Brain pericyte (primary cell): ENCODE results near the gene CAMTA1.

Source experiments
- DNase-seq: peaks from one replicate; pipeline ENCODE4 v3.0.0-alpha.2; 2012; ENCODE audit warnings: low read depth, low spot score

CAMTA1 gene

DNA sequence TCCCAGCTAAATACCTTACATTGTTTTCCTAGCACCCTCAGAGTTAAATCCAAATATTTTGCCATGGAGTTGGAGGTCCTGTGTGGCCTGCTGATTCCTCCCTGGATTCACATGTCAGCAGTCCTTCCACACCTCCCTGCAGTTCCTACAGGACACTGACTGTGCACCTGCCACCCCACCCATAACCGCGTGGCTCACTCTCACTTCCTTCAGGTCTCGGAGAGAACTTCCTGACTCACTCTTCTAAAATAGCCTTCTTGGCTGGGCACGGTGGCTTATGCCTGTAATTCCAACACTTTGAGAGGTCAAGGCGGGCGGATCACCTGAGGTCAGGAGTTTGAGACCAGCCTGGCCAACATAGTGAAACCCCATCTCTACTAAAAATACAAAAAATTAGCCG is 8.4 kb upstream of the CAMTA1 start:
- no peak for DNase-seq

- no peak for DNase-seq
These were observed 7.4 kb upstream of the CAMTA1 start for GRCh38 chr1:6777813-6778212.

DNA sequence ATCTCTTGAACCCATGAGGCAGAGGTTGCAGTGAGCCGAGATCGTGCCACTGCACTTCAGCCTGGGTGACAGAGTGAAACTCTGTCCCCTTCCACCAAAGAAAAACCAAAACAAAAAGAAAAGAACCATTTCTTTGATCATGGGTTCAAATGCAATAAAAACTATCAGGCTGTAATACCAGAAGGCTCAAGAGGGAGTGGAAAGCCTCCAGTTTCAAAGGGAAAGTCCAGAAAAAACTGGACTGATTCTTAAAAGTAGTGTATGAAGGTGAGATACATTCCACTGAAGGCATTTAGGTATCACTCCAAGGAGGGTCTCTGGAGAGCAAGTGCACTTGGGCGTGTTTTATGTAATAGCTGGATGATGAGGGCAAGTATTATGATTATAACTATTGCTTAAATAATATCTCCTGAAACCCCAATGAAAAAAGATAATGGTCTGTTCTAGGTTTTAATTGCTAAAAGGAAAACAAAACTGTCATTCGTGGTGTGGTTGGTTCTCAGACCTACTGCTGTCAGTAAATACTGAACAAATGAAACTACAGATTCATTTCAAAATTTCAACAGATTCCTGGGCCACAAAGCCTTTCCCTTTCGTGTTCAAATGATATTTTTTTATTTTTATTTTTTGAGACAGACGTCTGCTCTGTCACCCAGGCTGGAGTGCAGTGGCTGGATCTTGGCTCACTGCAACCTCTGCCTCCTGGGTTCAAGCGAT is 6.0 kb upstream of the CAMTA1 start:
- DNase-seq = no peak

DNA sequence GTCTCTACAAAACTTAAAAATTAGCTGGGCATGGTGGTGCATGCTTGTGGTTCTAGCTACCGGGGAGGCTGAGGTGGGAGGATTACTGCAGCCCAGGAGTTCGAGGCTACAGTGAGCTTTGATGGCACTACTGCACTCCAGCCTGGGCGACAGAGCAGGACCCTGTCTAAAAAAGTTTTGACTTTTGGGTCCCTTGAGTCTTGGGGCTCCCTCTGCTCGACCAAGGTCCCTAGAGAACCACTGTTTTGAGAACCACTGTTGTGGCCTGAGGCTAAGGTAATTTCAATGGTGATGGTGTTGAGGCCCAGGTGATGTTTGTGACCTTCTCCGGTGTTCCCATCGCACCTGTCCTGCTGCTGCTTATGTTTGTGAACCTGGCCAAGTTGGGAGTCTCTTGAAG is 3.1 kb upstream of the CAMTA1 start:
- DNase-seq = no peak

DNA sequence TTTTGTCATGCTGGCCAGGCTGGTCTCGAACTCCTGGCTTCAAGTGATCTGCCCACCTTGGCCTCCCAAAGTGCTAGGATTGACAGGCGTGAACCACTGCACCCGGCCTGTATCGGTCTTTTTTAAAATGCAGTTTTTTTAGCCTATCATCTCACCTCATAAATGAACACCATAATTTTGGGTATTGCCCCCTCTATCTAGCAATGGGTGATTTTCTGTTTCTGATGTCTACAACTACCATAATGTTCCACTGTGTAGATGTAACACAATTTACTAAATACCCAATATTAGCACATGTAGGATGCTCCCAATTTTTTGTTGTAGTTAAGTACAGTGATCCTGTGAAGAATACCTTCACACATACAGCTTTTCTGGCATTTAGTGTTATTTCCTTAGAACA is 2.0 kb upstream of the CAMTA1 start:
- no peak for DNase-seq

DNA sequence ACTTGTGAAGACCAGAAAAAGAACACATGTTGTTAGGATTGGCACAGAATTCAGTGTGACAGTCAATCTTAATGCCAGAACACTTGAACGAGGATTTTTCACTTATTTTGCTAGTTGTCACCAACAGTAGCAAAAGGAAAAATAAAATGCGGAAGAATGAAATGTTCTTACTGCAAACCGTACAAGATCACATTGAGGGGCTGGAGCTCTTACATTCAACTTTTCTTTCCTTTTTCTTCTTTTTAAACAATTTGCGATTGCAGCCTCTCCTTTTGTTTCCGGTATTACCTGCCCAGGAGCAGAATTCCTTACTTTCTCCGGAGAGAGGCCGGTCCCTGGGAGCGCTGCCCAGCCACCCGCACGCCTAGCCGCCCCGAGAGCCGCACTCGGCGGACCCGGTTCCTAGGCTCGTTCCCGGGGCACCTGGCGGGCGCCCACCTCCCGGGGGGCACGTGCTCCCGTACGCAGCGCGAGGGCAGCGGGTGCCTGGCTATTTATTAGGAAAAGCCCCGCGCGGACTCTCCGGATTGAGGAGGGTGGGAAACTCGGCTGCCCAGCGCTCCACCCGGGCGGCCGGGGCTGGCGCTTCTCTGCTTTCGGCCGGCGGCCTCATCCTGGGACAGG is 1.2 kb upstream of the CAMTA1 start:
- DNase-seq = no peak

DNA sequence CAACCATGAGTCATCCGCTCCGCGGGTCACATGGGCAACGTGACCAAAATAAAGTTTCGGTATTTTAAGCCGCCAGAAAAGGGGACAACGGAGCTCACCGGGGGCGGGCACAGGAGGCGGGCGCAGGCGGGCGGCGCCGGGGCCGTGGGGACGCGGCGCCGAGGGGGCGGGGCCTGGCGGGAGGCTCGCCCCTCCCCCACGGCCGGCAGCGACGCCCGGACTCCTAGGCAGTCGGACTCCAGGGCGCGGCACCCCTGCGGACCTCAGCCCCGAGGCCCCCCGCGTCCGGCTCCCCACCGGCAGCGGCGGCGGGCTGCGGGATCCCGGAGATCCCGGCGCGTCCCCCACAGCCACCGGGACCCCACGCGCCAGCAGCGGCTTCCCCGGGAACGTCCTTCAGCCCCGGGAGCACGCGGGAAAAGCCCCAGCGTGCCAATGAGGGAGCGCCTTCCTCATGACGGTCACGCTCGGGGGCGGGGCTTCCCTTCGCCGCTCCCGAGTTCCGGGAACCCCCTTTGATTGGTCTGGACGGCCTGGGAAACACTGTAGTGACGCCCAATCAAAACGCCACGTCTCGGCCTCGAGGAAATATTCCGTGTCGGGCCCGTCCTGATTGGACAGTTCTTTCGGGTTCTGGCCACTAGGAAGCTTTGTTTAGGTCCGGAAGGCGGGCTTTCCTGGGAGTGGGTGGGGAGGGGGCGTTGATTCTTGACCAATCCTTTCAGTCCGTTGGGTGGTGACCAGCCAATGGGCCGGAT is 515 bp upstream of the CAMTA1 start:
- DNase-seq = peak; percentile 100

GRCh38 chr1:6785728-6786505 is 663 bp downstream of the CAMTA1 start:
- no peak for DNase-seq

DNA sequence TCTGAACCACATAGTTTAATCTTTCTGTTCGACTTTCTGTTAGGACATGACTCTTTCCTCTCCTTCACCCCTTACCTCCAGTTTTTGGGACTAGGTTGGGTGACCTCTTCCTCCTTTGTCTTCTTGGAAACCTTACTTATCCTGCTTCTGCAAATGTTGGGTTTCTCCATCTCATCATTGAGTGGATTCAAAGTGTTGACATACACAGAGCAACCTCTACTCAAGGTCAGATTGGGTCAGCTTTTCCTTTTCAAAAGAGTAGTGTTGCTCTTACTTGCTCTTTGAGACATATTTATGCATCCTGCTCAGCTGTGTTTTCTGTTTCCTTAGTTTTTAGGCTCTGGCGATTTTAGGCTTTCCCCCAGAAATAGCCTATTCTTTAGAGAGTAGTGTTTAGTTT is 3.7 kb downstream of the CAMTA1 start:
- no peak for DNase-seq

DNA sequence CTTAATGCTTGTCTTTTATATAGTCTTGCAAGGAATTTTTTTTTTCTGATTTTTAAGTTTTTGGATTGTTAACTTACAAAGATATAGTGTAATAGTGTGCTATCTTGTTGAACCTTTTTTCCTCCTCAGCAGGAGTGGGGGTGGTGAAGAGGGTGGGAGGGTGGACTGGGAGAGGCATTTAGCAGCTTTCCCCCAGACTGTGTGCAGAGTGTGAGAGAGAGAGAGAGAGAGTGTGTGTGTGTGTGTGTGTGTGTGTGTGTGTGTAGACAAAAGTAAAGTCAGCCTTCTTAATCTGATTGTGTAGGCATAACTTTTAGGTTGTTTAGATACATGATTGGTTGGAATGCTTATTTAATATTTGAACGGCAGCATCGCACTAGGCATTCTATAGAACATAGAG is 4.9 kb downstream of the CAMTA1 start:
- DNase-seq = no peak

GRCh38 chr1:6794164-6794563 is 8.9 kb downstream of the CAMTA1 start:
- no peak for DNase-seq

DNA sequence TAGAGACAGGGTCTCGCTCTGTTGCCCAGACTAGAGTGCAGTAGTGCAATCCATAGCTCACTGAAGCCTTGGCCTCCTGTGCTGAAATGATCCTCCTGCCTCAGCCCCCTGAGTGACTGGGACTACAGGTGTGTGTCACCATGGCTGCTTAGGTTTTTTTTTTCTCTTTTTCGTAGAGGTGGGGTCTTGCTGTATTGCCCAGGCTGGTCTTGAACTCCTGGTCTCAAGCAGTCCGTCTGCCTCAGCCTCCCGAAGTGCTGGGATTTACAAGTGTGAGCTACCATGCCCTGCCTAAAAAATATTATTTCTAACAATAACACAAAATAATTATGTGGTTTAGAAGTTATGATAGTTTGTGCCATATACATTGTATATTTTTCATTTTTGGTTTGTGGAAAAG is 9.9 kb downstream of the CAMTA1 start:
- DNase-seq = no peak

- DNase-seq = no peak
These were observed 10.4 kb downstream of the CAMTA1 start for GRCh38 chr1:6795661-6796060.

DNA sequence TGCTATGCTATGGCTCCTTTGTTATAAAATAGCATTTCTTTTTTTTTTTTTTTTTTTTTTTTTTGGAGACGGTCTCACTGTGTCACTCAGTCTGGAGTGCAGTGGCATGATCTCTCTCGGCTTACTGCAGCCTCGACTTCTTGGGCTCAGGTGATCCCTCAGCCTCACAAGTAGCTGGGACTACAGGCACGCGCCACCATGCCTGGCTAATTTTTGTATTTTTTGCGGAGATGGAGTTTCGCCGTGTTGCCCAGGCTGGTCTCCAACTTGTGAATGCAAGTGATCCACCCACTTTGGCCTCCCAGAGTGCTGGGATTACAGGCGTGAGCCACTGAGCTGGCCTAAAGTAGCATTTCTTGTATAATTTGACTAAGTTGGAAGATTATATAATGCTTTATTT is 10.8 kb downstream of the CAMTA1 start:
- DNase-seq = no peak

DNA sequence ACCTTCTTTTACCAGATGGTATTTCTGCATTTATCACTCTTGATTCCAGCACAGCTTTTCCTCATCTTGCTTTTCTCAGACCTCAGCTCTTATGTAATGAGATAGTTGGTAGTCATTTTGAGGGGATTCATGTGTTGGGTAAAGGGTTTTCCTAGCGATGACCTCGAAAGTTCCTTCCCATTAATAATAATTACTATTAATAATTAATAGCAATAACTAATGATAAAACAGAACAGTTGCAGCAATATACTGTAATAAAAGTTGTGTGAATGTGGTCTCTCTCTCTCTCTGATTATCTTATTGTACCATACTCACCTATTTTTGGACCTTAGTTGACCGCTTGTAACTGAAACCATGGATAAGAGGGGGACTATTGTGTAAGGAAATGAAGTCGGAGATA is 14.2 kb downstream of the CAMTA1 start:
- DNase-seq = no peak

GRCh38 chr1:6800745-6801144 is 15.5 kb downstream of the CAMTA1 start:
- DNase-seq = no peak

DNA sequence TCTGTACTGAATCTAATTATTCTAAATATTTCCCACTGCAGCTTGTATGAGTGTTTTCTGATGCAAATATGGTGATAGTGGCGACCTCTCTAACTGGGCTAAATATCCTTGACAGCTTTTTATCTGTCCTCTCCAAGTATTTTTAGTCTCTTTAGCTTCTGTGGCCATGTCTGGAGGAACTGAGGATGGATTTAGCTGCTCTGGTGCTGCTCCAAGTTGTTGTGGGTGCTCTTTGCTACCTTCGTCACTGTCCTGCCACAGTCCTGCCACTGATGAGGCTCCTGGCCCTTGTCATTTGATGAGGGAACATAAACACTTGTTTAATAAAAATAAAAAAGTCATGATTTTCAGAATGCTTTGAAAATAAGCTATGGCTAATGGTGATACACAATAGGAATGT is 15.9 kb downstream of the CAMTA1 start:
- no peak for DNase-seq

- no peak for DNase-seq
These were observed 16.7 kb downstream of the CAMTA1 start for GRCh38 chr1:6801966-6802365.

GRCh38 chr1:6802454-6802853 is 17.2 kb downstream of the CAMTA1 start:
- DNase-seq = no peak

DNA sequence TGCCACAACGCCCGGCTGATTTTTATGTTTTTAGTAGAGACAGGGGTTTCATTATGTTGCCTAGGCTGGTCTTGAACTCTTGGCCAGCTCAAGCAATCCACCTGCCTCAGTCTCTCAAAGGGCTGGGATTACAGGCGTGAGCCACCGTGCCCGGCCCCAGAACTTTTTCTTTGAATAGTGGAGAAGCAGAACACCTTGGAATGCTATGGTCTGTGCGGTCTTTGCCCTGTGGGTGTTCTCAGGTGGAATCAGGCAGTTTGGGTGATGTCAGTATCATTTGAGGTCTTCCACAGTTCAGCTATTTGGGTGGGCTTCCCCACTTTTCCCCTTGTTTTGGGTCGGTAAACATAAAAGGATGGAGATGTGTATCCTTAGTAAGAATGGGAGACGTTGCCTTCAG is 17.6 kb downstream of the CAMTA1 start:
- DNase-seq = no peak

- no peak for DNase-seq
These were observed 18.1 kb downstream of the CAMTA1 start for GRCh38 chr1:6803357-6803756.

DNA sequence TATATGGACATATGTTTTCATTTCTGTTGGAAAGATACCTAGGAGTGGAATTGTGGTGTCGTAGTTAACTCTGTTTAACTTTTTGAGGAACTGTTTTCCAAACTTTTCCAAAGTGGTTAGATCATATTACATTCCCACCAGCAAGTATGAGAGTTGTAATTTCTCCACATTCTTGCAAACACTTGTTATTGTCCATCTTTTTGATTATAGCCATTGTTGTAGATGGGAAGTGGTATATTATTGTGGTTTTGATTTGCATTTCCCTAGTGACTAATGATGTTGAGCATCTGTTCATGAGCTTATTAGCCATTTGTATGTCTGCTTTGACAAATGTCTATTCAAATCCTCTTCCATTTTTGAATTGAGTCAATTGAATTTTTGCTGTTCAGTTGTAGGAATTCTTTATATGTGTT is 19.8 kb downstream of the CAMTA1 start:
- DNase-seq = no peak
